Iris pigment epithelial cell (primary cell): ENCODE data around the gene ZBED4.

Experiments
- DNase-seq: peaks from one replicate; pipeline ENCODE4 v3.0.0-alpha.2; 2011; ENCODE audit warnings: low read depth

Gene ZBED4

GRCh38 chr22:49881856-49882255, 28.2 kb downstream of the ZBED4 start:
- DNase-seq: no peak

- DNase-seq: peak; percentile 26
Measured at GRCh38 chr22:49882519-49883293, 29.1 kb downstream of the ZBED4 start.

- peak; percentile 63 for DNase-seq
Measured at GRCh38 chr22:49883294-49883640, 29.6 kb downstream of the ZBED4 start.

GRCh38 chr22:49884075-49884474, 30.4 kb downstream of the ZBED4 start:
- DNase-seq: no peak

- DNase-seq: no peak
Measured at GRCh38 chr22:49884503-49885260, 31.0 kb downstream of the ZBED4 start.

- no peak for DNase-seq
Measured at GRCh38 chr22:49885281-49885680, 31.6 kb downstream of the ZBED4 start.

- no peak for DNase-seq
Measured at GRCh38 chr22:49885881-49886280, 32.2 kb downstream of the ZBED4 start.

- no peak for DNase-seq
Measured at GRCh38 chr22:49886346-49887063, 32.9 kb downstream of the ZBED4 start.

- DNase-seq: no peak
Measured at GRCh38 chr22:49887064-49887451, 33.4 kb downstream of the ZBED4 start.

- no peak for DNase-seq
Measured at GRCh38 chr22:49887702-49888101, 34.1 kb downstream of the ZBED4 start.

- DNase-seq: no peak
Measured at GRCh38 chr22:49889071-49889470, 35.4 kb downstream of the ZBED4 start.

GRCh38 chr22:49892226-49892899, 38.7 kb downstream of the ZBED4 start:
- no peak for DNase-seq

- DNase-seq: no peak
Measured at GRCh38 chr22:49893025-49893424, 39.4 kb downstream of the ZBED4 start.

- no peak for DNase-seq
Measured at GRCh38 chr22:49894322-49895054, 40.8 kb downstream of the ZBED4 start.

GRCh38 chr22:49896201-49896600, 42.6 kb downstream of the ZBED4 start:
- no peak for DNase-seq

- no peak for DNase-seq
Measured at GRCh38 chr22:49897015-49897684, 43.5 kb downstream of the ZBED4 start.

- no peak for DNase-seq
Measured at GRCh38 chr22:49899530-49899929, 45.9 kb downstream of the ZBED4 start.

GRCh38 chr22:49900441-49901230, 47.0 kb downstream of the ZBED4 start:
- no peak for DNase-seq

- DNase-seq: no peak
Measured at GRCh38 chr22:49901457-49901856, 47.8 kb downstream of the ZBED4 start.

- no peak for DNase-seq
Measured at GRCh38 chr22:49903322-49904039, 49.8 kb downstream of the ZBED4 start.
